A549 (cell line): ENCODE results near the gene DUSP7.

ENCODE experiments used
- EHF ChIP-seq: fragments of 250-450 bp; sonication (Bioruptor Pico); IDR thresholded peaks from 2 replicates; pipeline ENCODE4 v1.5.0; 2020; ENCODE audit warnings: mild to moderate bottlenecking
- EHMT2 ChIP-seq: fragments of 200-600 bp; sonication (generic); IDR thresholded peaks from 2 replicates; pipeline ENCODE4 v1.6.1; 2016; ENCODE audit warnings: antibody characterized with exemption, low read depth, mild to moderate bottlenecking, moderate library complexity
- MAFK ChIP-seq: fragments of 450-650 bp; IDR thresholded peaks from 2 replicates; pipeline ENCODE4 v1.6.1; 2014; ENCODE audit not compliant: partially characterized antibody
- POLR2A ChIP-seq: IDR thresholded peaks from 2 replicates; pipeline ENCODE4 v1.6.1; 2012; ENCODE audit warnings: mild to moderate bottlenecking, low read length
- TF ChIP-seq, protein P1 (sequence below): fragments of >200 bp; sonication (Bioruptor Twin); formaldehyde crosslinking; IDR thresholded peaks from 3 replicates; pipeline ENCODE4 v1.5.1; 2016

DNA sequence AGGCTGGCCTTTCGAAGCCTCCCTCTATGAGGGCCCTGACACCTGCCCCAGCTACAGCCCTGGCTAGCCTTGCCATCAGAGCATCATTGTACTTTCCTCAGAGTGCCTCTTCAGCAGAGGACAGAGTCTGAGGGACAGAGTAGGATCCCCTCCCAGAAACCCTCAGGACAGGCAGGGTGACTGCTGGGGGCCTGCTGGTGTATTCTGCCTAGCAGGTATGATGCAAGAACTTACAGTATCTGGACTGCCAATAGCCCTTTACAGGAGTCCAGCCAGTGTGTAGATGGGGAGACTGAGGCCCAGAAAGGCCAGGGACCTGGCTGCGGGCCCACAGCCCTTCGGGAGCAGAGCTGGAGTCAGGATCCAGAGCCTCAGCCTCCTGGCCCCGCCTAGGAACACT, 19.1 kb downstream of the DUSP7 start:
- TF ChIP-seq EHF (CRISPR knock-in tag): no peak
- no peak for TF ChIP-seq POLR2A
- TF ChIP-seq EHMT2: no peak
- TF ChIP-seq, protein P1, sequence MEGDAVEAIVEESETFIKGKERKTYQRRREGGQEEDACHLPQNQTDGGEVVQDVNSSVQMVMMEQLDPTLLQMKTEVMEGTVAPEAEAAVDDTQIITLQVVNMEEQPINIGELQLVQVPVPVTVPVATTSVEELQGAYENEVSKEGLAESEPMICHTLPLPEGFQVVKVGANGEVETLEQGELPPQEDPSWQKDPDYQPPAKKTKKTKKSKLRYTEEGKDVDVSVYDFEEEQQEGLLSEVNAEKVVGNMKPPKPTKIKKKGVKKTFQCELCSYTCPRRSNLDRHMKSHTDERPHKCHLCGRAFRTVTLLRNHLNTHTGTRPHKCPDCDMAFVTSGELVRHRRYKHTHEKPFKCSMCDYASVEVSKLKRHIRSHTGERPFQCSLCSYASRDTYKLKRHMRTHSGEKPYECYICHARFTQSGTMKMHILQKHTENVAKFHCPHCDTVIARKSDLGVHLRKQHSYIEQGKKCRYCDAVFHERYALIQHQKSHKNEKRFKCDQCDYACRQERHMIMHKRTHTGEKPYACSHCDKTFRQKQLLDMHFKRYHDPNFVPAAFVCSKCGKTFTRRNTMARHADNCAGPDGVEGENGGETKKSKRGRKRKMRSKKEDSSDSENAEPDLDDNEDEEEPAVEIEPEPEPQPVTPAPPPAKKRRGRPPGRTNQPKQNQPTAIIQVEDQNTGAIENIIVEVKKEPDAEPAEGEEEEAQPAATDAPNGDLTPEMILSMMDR: no peak
- TF ChIP-seq MAFK: no peak
